PC-3 (cell line): ENCODE measurements around the gene NCBP3. TPM values are rescaled to one million over a fixed set of nuclear protein-coding genes. Genes with fewer than 3 reads are reported as not detected.

Experiments
- ATAC-seq: fragments of 200-7000 bp; cut with Tn5 transposase; 2 replicates; pipeline ENCODE4 v1.9.1; 2020; ENCODE audit warnings: mild to moderate bottlenecking, moderate library complexity
- BruUV-seq: library from RNA; stranded (reverse); fragments of 400-500 nt; replicated peaks from 2 replicates; lab custom pipeline; 2021; lab: Mats Ljungman, UMichigan
- CTCF ChIA-PET: fragments of 300-600 bp; sonication (Branson Sonifier 250); formaldehyde crosslinking; loops from one replicate; lab custom pipeline; 2022; ENCODE audit warnings: antibody characterized with exemption; lab: Charles Lee
- POLR2A ChIA-PET: fragments of 300-600 bp; sonication (Branson Sonifier 250); formaldehyde crosslinking; loops from one replicate; lab custom pipeline; 2022; ENCODE audit warnings: antibody characterized with exemption; ENCODE audit not compliant: unreplicated experiment; lab: Charles Lee
- DNase-seq: peaks from one replicate; pipeline ENCODE4 v3.0.0-alpha.2; 2015
- H2AFZ ChIP-seq: fragments of 300-600 bp; sonication (generic); 2 replicates; pipeline ENCODE4 v1.6.0; 2016; ENCODE audit warnings: antibody characterized with exemption, low read length
- H3F3A ChIP-seq: fragments of 300-600 bp; sonication (generic); one replicate; pipeline ENCODE4 v1.6.0; 2017; ENCODE audit warnings: antibody characterized with exemption, low read length, control low read depth, mild to moderate bottlenecking; ENCODE audit not compliant: unreplicated experiment
- H3K27ac ChIP-seq: fragments of 300-600 bp; sonication (generic); 2 replicates; pipeline ENCODE4 v1.5.1; 2016; ENCODE audit warnings: mild to moderate bottlenecking, low read length
- H3K27me3 ChIP-seq: fragments of 300-600 bp; sonication (generic); 2 replicates; pipeline ENCODE4 v1.6.1; 2016; ENCODE audit warnings: low read length, mixed read lengths
- H3K36me3 ChIP-seq: fragments of 300-600 bp; sonication (generic); 2 replicates; pipeline ENCODE4 v1.6.1; 2016; ENCODE audit warnings: low read depth, mixed run types, low read length, mixed read lengths
- H3K4me1 ChIP-seq: fragments of 300-600 bp; sonication (generic); 2 replicates; pipeline ENCODE4 v1.5.1; 2016; ENCODE audit warnings: low read length; ENCODE audit not compliant: insufficient read depth
- H3K4me2 ChIP-seq: fragments of 300-600 bp; sonication (generic); 2 replicates; pipeline ENCODE4 v1.6.0; 2016; ENCODE audit warnings: low read length
- H3K4me3 ChIP-seq: fragments of 300-600 bp; sonication (generic); 2 replicates; pipeline ENCODE4 v1.5.1; 2016; ENCODE audit warnings: mild to moderate bottlenecking, low read length, mixed read lengths
- H3K79me2 ChIP-seq: fragments of 300-600 bp; sonication (generic); 2 replicates; pipeline ENCODE4 v1.6.1; 2017; ENCODE audit warnings: low read length, mixed read lengths
- H3K9ac ChIP-seq: fragments of 300-600 bp; sonication (generic); 2 replicates; pipeline ENCODE4 v1.6.0; 2016; ENCODE audit warnings: mild to moderate bottlenecking, low read length
- H3K9me2 ChIP-seq: fragments of 300-600 bp; sonication (generic); replicated peaks from 2 replicates; pipeline ENCODE4 v1.6.1; 2016; ENCODE audit warnings: mixed run types, low read length, mixed read lengths
- H3K9me3 ChIP-seq: fragments of 300-600 bp; sonication (generic); 2 replicates; pipeline ENCODE4 v1.6.1; 2016; ENCODE audit warnings: low read length, mixed read lengths
- H4K20me1 ChIP-seq: fragments of 300-600 bp; sonication (generic); 2 replicates; pipeline ENCODE4 v1.6.1; 2016; ENCODE audit warnings: low read length, mixed read lengths
- EZH2 ChIP-seq: fragments of 300-600 bp; sonication (generic); IDR thresholded peaks from one replicate; pipeline ENCODE4 v1.6.1; 2017; ENCODE audit warnings: antibody characterized with exemption, mild to moderate bottlenecking, low read length; ENCODE audit not compliant: unreplicated experiment
- EZH2phosphoT487 ChIP-seq: fragments of 300-600 bp; sonication (generic); IDR thresholded peaks from 2 replicates; pipeline ENCODE4 v1.6.1; 2018; ENCODE audit warnings: mild to moderate bottlenecking, antibody characterized with exemption, low read length, borderline replicate concordance
- intact Hi-C: fragments of 100-400 bp; cut with micrococcal nuclease; formaldehyde crosslinking; loops from 2 replicates; pipeline ENCODE4 v1.9.0; 2023
- total RNA-seq: library from RNA; depleted of rRNA; stranded (reverse); fragments of >200 nt; gene quantifications from 2 replicates; pipeline ENCODE4 v1.2.3, GENCODE V29; 2014
- TF ChIP-seq, protein P1 (sequence below): fragments of 300-600 bp; sonication (generic); conservative IDR thresholded peaks from 2 replicates; pipeline ENCODE4 v1.5.1; 2017; ENCODE audit warnings: antibody characterized with exemption, low read depth, mild to moderate bottlenecking, low read length

The NCBP3 gene
- total RNA-seq, 1 experiment from 2014 or later: 21.0 TPM

DNA sequence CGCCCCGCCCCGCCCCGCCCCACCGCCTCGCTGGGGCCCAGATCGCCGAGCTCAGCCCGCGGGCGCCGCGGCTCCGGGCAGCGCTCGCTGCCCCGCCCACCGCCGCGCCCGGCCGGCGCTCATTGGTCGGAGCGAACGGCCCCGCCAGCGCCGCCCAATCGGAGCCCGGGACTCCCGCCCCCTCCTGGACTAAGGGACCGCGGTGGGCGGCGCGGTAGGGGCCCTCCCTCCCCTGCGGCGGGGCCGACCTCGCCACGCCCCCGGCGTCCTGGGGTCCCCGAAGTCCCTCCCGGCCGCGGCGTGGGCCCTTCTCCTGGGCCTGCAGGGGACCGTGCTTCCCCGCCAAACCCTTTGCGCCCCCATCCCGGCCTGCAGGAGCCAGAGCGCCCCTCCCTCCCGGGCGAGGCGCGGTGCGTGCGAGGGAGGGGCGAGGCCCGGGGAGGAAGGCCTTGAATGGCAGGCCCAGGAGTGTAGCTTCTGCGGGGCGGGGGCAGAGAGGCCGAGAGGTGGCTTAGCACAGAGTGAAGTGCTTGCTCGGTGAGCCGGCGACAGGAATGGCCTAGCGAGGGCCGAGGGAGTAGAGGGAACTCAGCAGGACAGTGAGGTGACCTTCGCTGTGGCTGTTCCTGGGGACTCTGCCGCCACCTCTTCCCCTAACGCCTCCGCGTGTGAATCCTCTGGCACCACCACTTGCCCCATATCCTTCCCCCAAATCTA is 47.1 kb upstream of the NCBP3 start, which contains the start of gene CAMKK1:
Gene CAMKK1 (minus strand): TSS at position 51 of the 717 bp plus-strand sequence. CDS start 7,366 bp downstream, outside the sequence.
- BruUV-seq: no TSS peak
- intact Hi-C loops: no loop called here

DNA sequence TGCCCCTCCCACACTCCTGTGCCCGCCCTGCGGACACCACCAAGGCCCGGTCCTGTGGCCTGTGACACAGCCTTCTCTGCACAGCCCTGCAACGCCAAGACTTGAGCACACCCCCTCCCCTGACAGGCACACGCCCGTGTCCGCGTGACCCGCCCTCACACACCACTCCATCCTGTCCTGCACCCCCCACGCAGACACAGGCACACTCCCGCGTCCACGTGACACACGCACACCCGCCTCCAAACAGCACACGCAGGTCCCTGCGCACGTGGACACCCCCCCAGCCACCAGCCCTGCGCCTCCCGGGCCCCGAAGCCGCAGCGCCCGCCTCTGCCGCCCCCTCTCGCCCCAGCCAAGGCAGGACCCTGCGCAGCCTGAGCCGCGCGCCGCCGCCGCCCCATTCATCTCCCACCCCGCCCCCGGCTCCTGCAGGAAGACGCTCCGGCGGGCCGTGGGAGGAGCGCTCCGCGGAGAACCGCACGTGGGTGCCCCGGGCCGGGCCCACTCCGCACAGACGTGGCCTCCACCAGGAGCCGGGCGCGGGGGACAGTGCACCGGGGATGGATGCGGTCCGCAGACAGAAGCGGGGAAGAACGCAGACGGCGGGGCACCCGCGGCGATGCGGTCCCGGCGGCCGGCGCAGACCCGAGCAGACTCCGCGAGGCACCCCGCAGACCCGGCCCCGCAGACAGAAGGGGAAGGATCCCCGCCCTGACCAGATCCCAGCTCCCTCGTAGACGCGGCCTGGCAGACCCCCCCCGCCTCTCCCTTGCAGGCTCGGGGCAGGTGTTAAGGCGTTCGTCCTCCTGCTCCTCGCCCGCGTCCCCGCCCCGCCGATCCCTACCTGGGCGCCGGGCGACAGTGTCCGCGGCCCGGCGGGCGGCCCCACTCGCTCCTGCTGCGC is 46.3 kb upstream of the NCBP3 start:
- POLR2A ChIA-PET: interaction anchor here (0.7 kb wide), 1 partner anchor 92 kb away, joined by 20 read pairs; the partner anchor contains the start of gene ITGAE
- H3F3A ChIP-seq: no peaks in the 10 kb centered on the region
- peak overlapping the region; percentile 79 for H3K4me3 ChIP-seq
- no peaks in the 10 kb centered on the region for H3K27me3 ChIP-seq
- TF ChIP-seq, protein P1, sequence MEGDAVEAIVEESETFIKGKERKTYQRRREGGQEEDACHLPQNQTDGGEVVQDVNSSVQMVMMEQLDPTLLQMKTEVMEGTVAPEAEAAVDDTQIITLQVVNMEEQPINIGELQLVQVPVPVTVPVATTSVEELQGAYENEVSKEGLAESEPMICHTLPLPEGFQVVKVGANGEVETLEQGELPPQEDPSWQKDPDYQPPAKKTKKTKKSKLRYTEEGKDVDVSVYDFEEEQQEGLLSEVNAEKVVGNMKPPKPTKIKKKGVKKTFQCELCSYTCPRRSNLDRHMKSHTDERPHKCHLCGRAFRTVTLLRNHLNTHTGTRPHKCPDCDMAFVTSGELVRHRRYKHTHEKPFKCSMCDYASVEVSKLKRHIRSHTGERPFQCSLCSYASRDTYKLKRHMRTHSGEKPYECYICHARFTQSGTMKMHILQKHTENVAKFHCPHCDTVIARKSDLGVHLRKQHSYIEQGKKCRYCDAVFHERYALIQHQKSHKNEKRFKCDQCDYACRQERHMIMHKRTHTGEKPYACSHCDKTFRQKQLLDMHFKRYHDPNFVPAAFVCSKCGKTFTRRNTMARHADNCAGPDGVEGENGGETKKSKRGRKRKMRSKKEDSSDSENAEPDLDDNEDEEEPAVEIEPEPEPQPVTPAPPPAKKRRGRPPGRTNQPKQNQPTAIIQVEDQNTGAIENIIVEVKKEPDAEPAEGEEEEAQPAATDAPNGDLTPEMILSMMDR: no peak
- TF ChIP-seq EZH2 (no peak), EZH2phosphoT487 (peak; percentile 95)
- H3K9ac ChIP-seq: peak overlapping the region; percentile 74
- BruUV-seq: no TSS peak
- H3K27ac ChIP-seq: peak overlapping the region; percentile 27
- DNase-seq (peak; percentile 69), ATAC-seq (peak; percentile 48)
- intact Hi-C loops: no loop called here
- H3K9me2 ChIP-seq: no peaks in the 10 kb centered on the region
- H2AFZ ChIP-seq: peak overlapping the region; percentile 69; the same call in 1 of the 2 replicates
- no peaks in the 10 kb centered on the region for H3K9me3 ChIP-seq
- peaks cover 37% of the 10 kb centered on the region for H3K79me2 ChIP-seq
- no peaks in the 10 kb centered on the region for H3K36me3 ChIP-seq
- CTCF ChIA-PET: interaction anchor here (0.6 to 1.4 kb wide), 3 partner anchors 22 to 256 kb away, joined by 3 to 4 read pairs (median 3); partner anchors contain the start of genes CTNS, NCBP3 and SHPK
- H3K4me1 ChIP-seq: peaks cover 67% of the 10 kb centered on the region
- no peaks in the 10 kb centered on the region for H4K20me1 ChIP-seq
- peak overlapping the region; percentile 83 for H3K4me2 ChIP-seq

More for the DNA sequence above, 47.1 kb upstream of the NCBP3 start, which contains the start of gene CAMKK1:
- no peaks in the 10 kb centered on the region for H3K9me2 ChIP-seq
- peaks cover 30% of the 10 kb centered on the region for H3K79me2 ChIP-seq
- peak within 1 kb of the TSS; percentile 86 for H3K4me2 ChIP-seq
- CTCF ChIA-PET: interaction anchor here (1.0 to 1.4 kb wide), 2 partner anchors 21 to 47 kb away, joined by 3 to 4 read pairs; partner anchors contain the start of gene NCBP3
- TF ChIP-seq, protein P1: no peak
- TF ChIP-seq EZH2: no peak
- TF ChIP-seq EZH2phosphoT487: no peak
- H2AFZ ChIP-seq: peak within 1 kb of the TSS; percentile 75
- peak within 1 kb of the TSS; percentile 74 for H3K9ac ChIP-seq
- POLR2A ChIA-PET: interaction anchor here (0.7 kb wide), 1 partner anchor 92 kb away, joined by 20 read pairs; the partner anchor contains the start of gene ITGAE
- H3K4me3 ChIP-seq: peak within 1 kb of the TSS; percentile 79
- no peaks in the 10 kb centered on the region for H3K36me3 ChIP-seq
- H3K27ac ChIP-seq: peak within 1 kb of the TSS; percentile 27
- no peaks in the 10 kb centered on the region for H3F3A ChIP-seq
- peaks cover 59% of the 10 kb centered on the region for H3K4me1 ChIP-seq
- H3K27me3 ChIP-seq: no peaks in the 10 kb centered on the region
- H3K9me3 ChIP-seq: no peaks in the 10 kb centered on the region
- H4K20me1 ChIP-seq: no peaks in the 10 kb centered on the region
- peak; percentile 48 for ATAC-seq
- peak; percentile 85 for DNase-seq
